KMS-11 (cell line): ENCODE measurements around the gene MRC2.

ENCODE experiments used
- H2AFZ ChIP-seq: fragments of 200-600 bp; sonication (generic); 2 replicates; pipeline ENCODE4 v1.6.1; 2016; ENCODE audit warnings: antibody characterized with exemption, mixed run types, low read depth
- H3K27ac ChIP-seq: fragments of 200-600 bp; sonication (generic); 2 replicates; pipeline ENCODE4 v1.6.1; 2016; ENCODE audit warnings: mild to moderate bottlenecking, mixed run types
- H3K27me3 ChIP-seq: fragments of 200-600 bp; sonication (generic); 2 replicates; pipeline ENCODE4 v1.6.1; 2017; ENCODE audit warnings: mild to moderate bottlenecking, low read depth, mixed run types, moderate library complexity; ENCODE audit not compliant: insufficient read depth
- H3K36me3 ChIP-seq: fragments of 200-600 bp; sonication (generic); 2 replicates; pipeline ENCODE4 v1.6.1; 2017; ENCODE audit warnings: mild to moderate bottlenecking, mixed run types; ENCODE audit not compliant: insufficient read depth
- H3K4me1 ChIP-seq: fragments of 200-600 bp; sonication (generic); 2 replicates; pipeline ENCODE4 v1.6.1; 2016; ENCODE audit warnings: mild to moderate bottlenecking, low read depth, mixed run types; ENCODE audit not compliant: poor library complexity, severe bottlenecking
- H3K4me2 ChIP-seq: fragments of 200-600 bp; sonication (generic); 2 replicates; pipeline ENCODE4 v1.7.0; 2016; ENCODE audit warnings: mild to moderate bottlenecking, mixed run types
- H3K4me3 ChIP-seq: fragments of 200-600 bp; sonication (generic); IDR thresholded peaks from 2 replicates; pipeline ENCODE4 v1.6.1; 2017; ENCODE audit warnings: low read depth, low read length, mixed read lengths; ENCODE audit not compliant: insufficient read depth
- H3K79me2 ChIP-seq: fragments of 200-600 bp; sonication (generic); 2 replicates; pipeline ENCODE4 v1.6.1; 2016; ENCODE audit warnings: low read depth, mixed run types; ENCODE audit not compliant: insufficient read depth
- H3K9ac ChIP-seq: fragments of 200-600 bp; sonication (generic); 2 replicates; pipeline ENCODE4 v1.6.1; 2016; ENCODE audit warnings: mild to moderate bottlenecking, mixed run types
- H4K20me1 ChIP-seq: fragments of 200-600 bp; sonication (generic); 2 replicates; pipeline ENCODE4 v1.6.1; 2016; ENCODE audit warnings: mild to moderate bottlenecking, mixed run types; ENCODE audit not compliant: insufficient read depth
- TF ChIP-seq, protein P1 (sequence below): fragments of 200-600 bp; sonication (generic); conservative IDR thresholded peaks from 2 replicates; pipeline ENCODE4 v1.6.1; 2017; ENCODE audit warnings: low read depth, mild to moderate bottlenecking, antibody characterized with exemption, low read length, moderate library complexity, mixed read lengths

The MRC2 gene

GRCh38 chr17:62649570-62649969 is 22.1 kb downstream of the MRC2 start:
- Histone ChIP-seq H3K9ac (no peak overlapping the region), H4K20me1 (no peaks in the 10 kb centered on the region), H3K4me2 (no peak overlapping the region), H3K27me3 (no peaks in the 10 kb centered on the region), H3K4me3 (no peak overlapping the region), H3K27ac (no peak overlapping the region), H3K36me3 (no peaks in the 10 kb centered on the region), H3K79me2 (no peaks in the 10 kb centered on the region), H3K4me1 (peaks cover 23% of the 10 kb centered on the region), H2AFZ (no peak overlapping the region)
- TF ChIP-seq, protein P1, sequence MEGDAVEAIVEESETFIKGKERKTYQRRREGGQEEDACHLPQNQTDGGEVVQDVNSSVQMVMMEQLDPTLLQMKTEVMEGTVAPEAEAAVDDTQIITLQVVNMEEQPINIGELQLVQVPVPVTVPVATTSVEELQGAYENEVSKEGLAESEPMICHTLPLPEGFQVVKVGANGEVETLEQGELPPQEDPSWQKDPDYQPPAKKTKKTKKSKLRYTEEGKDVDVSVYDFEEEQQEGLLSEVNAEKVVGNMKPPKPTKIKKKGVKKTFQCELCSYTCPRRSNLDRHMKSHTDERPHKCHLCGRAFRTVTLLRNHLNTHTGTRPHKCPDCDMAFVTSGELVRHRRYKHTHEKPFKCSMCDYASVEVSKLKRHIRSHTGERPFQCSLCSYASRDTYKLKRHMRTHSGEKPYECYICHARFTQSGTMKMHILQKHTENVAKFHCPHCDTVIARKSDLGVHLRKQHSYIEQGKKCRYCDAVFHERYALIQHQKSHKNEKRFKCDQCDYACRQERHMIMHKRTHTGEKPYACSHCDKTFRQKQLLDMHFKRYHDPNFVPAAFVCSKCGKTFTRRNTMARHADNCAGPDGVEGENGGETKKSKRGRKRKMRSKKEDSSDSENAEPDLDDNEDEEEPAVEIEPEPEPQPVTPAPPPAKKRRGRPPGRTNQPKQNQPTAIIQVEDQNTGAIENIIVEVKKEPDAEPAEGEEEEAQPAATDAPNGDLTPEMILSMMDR, result no peak

DNA sequence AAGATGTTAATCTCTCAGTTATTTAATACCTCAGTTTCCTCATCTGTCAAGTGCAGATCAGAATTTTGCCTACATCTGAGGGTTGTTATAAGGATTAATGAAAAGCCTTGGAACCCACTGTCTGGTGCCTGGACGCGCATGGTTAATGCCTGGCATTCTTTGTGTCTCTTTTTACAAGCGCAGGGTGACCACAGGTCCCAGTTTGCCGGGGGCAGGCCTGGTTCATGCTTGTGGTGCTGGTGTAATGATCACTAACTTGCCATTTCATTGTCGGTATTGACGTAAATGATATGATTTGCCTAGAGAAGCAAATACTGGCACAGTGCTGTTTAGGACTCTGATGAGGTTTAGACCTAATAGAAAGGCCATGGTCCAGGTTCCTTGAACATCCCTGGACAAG is 23.1 kb downstream of the MRC2 start:
- peaks cover 23% of the 10 kb centered on the region for H3K4me1 ChIP-seq
- TF ChIP-seq, protein P1, result no peak
- H2AFZ ChIP-seq, result no peak overlapping the region
- no peak overlapping the region for H3K27ac ChIP-seq
- H3K4me3 ChIP-seq, result no peak overlapping the region
- no peak overlapping the region for H3K9ac ChIP-seq
- H4K20me1 ChIP-seq, result no peaks in the 10 kb centered on the region
- H3K27me3 ChIP-seq, result no peaks in the 10 kb centered on the region
- H3K36me3 ChIP-seq, result no peaks in the 10 kb centered on the region
- no peaks in the 10 kb centered on the region for H3K79me2 ChIP-seq
- H3K4me2 ChIP-seq, result no peak overlapping the region

- Histone ChIP-seq H4K20me1 (no peaks in the 10 kb centered on the region), H3K27me3 (no peaks in the 10 kb centered on the region), H3K4me3 (no peak overlapping the region), H3K79me2 (no peaks in the 10 kb centered on the region), H3K9ac (peak overlapping the region; percentile 93), H3K36me3 (no peaks in the 10 kb centered on the region), H3K4me2 (peak overlapping the region; percentile 86), H2AFZ (peak overlapping the region; percentile 95), H3K27ac (peak overlapping the region; percentile 79), H3K4me1 (peaks cover 23% of the 10 kb centered on the region)
- TF ChIP-seq, protein P1, result no peak
Measured at GRCh38 chr17:62652251-62653001, 25.0 kb downstream of the MRC2 start.

GRCh38 chr17:62653002-62653825 is 25.7 kb downstream of the MRC2 start:
- Histone ChIP-seq H3K9ac (peak overlapping the region; percentile 93), H3K79me2 (no peaks in the 10 kb centered on the region), H3K4me3 (no peak overlapping the region), H3K27ac (peak overlapping the region; percentile 79), H3K4me1 (peaks cover 23% of the 10 kb centered on the region), H2AFZ (peak overlapping the region; percentile 95), H3K36me3 (no peaks in the 10 kb centered on the region), H3K27me3 (no peaks in the 10 kb centered on the region), H4K20me1 (no peaks in the 10 kb centered on the region), H3K4me2 (peak overlapping the region; percentile 86)
- TF ChIP-seq, protein P1, result no peak
